DMS79 (cell line): ENCODE measurements around the gene PRSS27.
"Not testable (repeated sequence)": the region's sequence is repeated elsewhere in the genome, so short reads cannot be mapped to it uniquely, and the experiment has no call there.

ENCODE experiments used
- DNase-seq: peaks from one replicate; lab custom pipeline; 2025; lab: John Stamatoyannopoulos, UW

Gene PRSS27

GRCh38 chr16:2673066-2673999 lies 46.7 kb downstream of the PRSS27 start:
- peak; percentile 72 for DNase-seq

DNA sequence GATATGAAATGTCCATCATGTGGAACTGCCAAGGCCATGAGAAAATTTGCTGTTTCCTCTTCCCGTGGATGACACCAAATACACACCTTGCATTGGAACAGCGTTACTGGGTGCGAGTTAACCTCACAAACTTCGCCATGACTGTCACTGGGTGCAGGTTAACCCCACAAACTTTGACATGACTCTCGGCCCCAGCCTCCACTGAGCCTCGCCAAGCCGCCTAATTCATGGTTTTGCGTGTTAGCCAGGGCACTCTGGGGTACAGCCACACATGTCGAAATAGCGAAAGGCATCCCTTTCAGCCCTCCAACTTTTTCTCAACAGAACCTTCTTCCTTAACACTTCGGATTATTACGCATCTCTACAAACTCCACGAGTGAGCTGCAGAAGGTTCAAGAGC lies 48.3 kb downstream of the PRSS27 start:
- DNase-seq = no peak

DNA sequence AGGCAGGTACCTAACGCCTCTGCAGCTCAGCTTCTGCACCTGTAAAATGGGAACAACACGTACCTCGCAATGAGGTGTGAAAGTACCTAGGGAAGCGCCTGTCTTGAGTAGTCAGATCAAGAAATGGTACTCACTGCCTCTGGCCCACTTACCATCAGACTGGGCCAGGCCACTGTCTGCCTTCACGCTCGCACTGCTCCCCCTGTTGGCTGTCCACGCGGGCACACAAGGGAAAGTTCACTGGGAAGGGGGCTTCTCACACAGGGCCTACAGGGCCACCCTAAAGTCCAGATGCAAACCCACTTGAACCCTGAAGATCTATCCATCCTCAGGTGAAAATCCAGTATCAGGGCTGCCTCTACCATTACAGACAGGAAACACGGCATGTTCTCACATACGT lies 48.8 kb downstream of the PRSS27 start:
- DNase-seq = not testable (repeated sequence)

- not testable (repeated sequence) for DNase-seq
Measured at GRCh38 chr16:2670017-2670416, 50.0 kb downstream of the PRSS27 start.

- DNase-seq = not testable (repeated sequence)
Measured at GRCh38 chr16:2669587-2669986, 50.4 kb downstream of the PRSS27 start.

DNA sequence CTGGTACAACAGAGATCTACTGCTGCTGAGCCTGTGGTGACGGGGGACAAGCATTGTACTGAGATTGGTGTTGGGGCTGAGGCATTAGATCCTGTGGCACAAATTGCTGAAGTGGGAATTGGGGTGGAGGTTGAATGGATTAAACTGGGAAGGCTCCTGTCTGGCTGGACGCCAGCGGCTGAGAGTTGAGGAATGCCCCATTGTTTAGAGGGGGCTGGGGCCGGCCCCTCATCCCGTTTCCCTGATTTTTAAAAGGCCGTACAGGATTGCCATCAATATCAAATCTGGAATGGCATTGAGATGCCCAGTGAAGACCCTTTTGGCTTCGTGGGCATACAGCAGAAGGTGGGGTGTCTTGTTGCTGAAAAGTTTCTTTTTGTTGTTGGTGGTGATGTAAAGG lies 53.4 kb downstream of the PRSS27 start:
- not testable (repeated sequence) for DNase-seq

GRCh38 chr16:2664574-2664982 lies 55.4 kb downstream of the PRSS27 start:
- DNase-seq = peak; percentile 62

GRCh38 chr16:2663553-2664546 lies 56.2 kb downstream of the PRSS27 start:
- DNase-seq = no peak
